GM12891 (cell line): Measurements from ENCODE around the gene MTSS2.

Source experiments
- PAX5 ChIP-seq: IDR thresholded peaks from 2 replicates; pipeline ENCODE4 v1.6.1; 2011; ENCODE audit warnings: low read length, moderate library complexity, mild to moderate bottlenecking; ENCODE audit not compliant: insufficient read depth, severe bottlenecking
- POLR2A ChIP-seq: IDR thresholded peaks from 2 replicates; pipeline ENCODE4 v1.6.1; 2011; ENCODE audit warnings: low read depth, low read length, control low read depth
- POLR2AphosphoS5 ChIP-seq: IDR thresholded peaks from 2 replicates; pipeline ENCODE4 v1.6.1; 2011; ENCODE audit warnings: low read depth, low read length, control low read depth
- TAF1 ChIP-seq: IDR thresholded peaks from 2 replicates; pipeline ENCODE4 v1.6.1; 2011; ENCODE audit warnings: low read depth, low read length, control low read depth

GRCh38 chr16:70709457-70709856 is 23.6 kb upstream of the MTSS2 start:
- TF ChIP-seq POLR2A = no peak
- no peak for TF ChIP-seq POLR2AphosphoS5
- TF ChIP-seq TAF1 = no peak
- no peak for TF ChIP-seq PAX5
